GM19395 (cell line): Measurements from ENCODE around the gene BNC2.

Experiments used
- ATAC-seq: cut with Tn5 transposase; IDR thresholded peaks from one replicate; pipeline ENCODE4 v1.9.1; 2021; ENCODE audit warnings: mild to moderate bottlenecking, moderate library complexity; ENCODE audit not compliant: unreplicated experiment

Gene BNC2

DNA sequence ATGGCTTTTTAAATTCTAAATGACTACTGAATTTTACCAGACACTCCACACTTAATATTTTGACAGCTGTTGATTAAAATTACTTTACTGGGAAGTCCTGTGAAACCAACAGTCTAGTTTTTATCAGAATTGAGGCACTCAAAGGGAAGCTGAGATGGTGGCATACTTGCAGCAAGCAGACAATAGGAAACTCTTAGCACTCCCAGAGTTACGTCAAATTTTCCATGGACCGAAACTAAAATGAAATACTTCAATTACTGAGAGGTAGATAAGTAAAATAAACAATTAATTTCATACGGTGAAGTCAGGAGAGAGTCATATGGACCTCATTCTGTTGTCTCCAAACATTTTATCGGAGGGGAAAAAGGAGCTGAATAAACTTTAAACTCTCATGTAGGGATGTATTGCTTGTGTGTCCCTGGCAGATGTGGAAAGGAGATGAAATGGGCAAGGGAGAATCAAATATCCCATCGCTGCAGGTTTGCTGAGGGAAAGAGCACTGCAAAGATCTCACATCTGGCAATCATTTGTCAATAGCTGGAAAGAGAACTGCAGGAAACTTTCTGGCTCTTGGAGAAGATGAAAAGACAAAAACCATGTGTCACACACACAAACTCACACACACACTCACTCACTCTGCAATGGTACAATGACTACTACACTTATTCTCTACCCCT lies 189.4 kb downstream of the BNC2 start:
- no peak for ATAC-seq

DNA sequence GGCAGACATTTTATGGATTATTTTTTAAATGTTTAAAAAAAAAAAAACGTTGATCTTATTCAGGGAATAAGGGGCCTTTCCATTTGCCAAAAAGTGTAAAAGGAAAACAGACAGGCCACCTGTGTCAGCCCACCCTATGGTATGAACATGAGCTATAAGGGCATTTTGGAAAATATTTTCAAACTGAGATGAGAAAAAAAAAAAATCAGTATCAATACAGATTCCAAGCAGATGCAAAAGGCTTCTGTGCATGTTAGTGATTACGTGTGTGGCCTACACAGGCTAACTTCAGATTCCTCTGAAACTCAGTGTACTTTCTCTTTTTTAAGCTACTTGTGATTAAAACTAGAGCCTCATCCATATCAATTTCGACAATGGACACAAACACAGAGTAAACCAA lies 189.9 kb downstream of the BNC2 start:
- ATAC-seq: no peak

DNA sequence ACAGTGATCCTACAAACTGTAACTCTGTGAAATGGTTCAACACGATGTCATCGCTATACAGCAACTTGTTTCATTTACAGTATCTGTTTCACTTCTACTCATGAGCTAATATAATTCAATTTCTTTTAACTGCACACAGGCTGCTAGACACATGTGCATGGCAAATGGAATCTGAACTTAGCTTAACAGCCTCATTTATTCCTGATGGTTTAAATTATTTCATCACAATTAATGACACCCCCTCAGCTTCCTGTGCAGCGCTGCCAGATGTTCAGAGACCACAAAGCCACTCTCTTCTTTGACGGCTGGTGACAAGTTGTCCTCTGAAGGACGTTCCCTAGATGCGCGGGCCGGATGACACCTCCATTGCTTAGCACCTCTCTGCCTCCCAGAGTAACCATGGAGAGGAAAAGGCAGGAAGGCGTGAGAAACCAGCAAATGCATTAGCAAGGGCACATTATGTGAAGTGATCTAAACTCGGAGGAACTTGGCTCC lies 191.1 kb downstream of the BNC2 start:
- no peak for ATAC-seq

DNA sequence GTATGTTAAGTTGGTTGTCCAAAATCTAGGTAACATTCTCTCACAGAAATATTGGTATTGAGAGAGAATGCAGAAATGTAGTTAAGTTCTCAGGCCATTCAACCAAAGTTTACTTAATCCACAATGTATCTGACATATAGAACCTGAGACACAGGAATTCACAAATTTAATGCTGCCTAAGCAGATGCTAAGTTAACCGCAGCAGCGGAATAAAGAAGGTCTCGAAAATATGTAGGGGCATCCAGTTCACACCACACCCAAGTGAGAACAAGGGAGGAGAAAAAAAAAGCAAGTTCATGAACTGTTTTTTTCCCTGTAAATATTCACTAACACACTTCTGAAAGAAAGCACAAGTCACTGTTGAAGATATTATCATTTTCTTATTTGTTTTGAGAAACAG lies 194.0 kb downstream of the BNC2 start:
- no peak for ATAC-seq

DNA sequence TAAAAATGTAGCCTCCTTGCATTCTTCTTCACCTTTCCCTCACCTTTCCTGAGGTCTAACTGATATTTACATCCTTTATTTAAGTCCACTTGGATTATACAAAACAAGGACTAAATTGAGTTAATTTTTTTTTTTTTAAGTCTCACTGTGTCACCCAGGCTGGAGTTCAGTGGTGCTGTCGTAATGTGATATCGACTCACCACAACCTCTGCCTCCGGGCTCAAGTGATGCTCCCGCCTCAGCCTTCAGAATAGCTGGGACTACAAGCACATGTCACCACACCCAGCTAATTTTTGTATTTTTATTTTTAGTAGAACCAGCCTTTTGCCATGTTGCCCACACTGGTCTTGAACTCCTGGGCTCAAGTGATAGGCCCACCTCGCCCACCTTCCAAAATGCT lies 195.3 kb downstream of the BNC2 start:
- ATAC-seq: no peak

DNA sequence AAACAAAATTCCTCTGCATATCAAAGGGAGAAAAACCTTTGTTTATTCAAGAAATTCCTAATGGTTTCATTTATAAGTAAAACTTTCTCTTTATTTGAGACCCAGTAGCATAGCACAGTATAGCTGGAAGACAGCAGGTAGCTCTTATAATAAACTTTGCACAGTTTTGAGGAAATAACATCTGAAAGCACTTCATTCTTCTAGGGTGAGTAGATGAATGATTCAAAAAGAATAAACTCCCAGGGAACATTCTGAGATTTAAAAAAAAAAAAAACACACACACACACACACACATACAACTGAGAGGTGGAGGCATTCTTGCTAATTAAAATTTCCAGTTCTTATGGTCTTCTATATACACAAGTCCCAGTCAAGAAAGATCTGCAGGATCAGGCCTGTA lies 197.3 kb downstream of the BNC2 start:
- ATAC-seq: no peak

DNA sequence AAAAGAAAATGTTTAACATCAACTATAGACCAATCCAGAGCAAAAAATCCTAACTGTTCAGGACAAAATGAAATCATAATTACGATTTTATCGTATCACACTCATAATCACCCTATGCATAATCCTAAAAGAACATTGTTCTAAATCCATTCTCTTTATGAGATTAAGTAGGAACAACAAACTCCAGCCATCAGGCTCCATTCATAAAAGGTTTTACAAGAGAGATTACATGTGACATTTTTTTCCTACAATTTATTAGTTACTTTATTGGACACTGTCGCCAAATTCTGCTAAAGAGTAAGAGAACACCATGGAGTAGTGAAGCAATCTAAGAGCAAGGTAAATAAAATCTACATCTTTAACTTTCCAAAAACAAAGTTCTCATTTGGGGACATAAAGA lies 198.0 kb downstream of the BNC2 start:
- ATAC-seq: no peak

DNA sequence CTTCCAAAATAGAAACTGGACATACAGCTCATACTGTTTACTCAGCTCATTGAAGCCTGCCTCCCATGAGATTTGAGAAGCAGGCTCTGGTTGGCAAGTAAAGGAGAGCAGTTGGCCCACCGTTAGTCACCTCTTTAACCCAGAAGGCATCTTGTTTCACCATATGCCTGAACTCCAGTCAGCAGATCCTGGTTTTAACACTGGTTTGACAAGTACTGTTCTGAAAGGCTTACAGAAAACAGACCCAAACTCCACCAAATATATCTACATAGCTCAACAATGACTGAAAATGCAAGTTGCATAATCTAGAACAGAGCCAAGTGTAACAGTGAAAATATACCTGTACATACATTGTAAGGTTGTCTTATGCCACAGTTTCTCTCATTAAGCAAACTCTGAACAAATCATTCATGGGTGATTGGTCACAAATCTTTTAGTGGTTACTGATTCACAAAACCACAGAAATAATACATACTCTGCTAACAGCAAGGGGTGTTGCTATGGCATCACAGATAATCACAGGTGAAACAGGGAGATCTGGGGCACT lies 198.8 kb downstream of the BNC2 start:
- no peak for ATAC-seq

DNA sequence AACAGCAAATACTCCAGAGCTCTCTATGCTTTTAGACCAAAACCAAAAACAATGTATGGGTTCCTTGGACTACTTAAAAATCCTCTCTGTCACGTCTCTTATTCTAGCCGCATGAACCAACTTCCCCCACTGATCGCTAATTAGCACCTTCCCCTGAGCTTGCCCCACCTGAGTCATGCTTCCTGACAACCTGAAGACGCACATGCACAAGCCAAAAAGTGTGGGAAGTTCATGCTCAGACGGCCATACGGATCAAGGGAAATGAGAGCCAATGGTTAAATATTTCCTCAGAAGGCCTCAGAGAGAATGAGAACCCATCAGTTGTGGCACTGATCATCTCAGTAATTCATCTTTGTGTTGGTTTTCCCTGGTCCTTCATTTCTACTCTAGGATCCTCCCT lies 199.7 kb downstream of the BNC2 start:
- no peak for ATAC-seq

DNA sequence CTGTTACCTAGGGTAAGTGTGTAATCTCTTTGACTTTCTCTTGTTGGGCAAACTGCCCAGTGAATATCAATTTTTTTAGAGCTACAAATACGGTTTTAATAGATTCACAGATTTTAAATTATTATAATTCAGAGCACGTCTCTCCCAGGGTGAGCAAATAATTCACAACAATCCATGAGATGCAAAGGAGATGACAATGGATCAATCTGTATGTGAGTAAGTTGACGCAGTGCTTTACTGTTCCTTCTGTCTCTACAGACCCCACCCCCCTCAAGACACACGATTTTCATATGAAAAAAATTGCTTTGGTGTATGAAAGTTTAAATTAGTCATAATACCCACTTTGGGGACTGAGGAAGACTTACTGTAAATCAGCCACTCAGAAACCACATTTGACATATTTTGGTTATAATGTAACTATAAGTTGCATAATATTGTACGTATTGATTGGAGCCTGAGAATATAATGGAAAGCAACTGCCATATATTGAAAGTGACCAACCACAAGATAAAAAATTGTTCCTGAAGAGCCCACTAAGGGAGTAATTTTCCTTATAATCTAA lies 201.7 kb downstream of the BNC2 start:
- ATAC-seq: no peak

DNA sequence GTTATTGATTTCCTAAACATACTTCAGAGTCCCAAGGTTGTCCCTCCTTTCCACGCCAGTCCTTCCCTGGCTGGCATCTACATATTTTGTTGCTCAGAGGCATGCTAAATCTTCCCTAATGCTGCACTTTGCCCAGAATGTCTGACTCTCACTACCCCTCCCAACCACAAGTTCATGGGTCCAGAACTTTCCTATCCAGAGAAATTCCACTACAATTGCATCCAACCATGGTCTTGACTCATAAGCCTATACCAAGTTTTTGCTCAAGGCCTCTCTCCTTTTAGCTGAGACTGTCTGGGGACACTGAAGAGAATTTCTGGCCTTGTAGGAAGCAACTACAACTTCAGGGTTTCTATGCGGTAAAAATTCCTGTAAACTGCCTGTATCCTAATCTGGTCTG lies 206.3 kb downstream of the BNC2 start:
- ATAC-seq: no peak

DNA sequence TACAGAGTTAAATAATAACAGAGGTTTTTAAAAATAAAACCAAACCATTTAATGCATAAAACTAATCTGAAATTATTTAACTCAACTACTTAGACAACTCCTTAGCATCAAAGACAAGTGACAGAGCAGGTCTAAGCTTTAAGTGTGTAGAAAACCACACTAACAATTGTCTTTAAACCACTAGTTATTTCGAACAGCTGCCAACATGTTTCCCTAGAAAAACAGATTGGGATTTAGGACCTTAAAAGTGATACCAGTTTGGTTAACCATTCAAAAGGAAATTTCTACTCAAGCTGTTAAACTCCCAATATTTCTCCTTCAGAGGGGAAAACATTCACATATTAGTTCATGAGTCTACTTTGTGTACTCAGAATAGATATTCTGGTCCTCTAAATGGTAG lies 208.7 kb downstream of the BNC2 start:
- no peak for ATAC-seq

DNA sequence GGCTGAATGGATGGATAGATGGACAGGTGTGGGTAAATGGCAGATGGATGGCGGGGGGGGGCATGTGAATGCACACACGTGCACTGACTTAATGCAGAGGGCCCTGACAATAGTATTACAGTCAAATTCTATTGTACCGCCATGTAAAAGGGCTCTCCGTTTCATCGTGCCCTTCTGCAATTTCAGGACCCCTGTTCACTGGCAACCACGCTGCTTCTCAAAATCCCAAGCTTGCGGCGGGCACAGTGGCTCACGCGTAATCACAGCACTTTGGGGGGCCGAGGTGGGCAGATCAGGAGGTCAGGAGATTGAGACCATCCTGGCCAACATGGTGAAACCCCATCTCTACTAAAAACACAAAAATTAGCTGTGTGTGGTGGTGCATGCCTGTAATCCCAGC lies 211.4 kb downstream of the BNC2 start:
- ATAC-seq: no peak

DNA sequence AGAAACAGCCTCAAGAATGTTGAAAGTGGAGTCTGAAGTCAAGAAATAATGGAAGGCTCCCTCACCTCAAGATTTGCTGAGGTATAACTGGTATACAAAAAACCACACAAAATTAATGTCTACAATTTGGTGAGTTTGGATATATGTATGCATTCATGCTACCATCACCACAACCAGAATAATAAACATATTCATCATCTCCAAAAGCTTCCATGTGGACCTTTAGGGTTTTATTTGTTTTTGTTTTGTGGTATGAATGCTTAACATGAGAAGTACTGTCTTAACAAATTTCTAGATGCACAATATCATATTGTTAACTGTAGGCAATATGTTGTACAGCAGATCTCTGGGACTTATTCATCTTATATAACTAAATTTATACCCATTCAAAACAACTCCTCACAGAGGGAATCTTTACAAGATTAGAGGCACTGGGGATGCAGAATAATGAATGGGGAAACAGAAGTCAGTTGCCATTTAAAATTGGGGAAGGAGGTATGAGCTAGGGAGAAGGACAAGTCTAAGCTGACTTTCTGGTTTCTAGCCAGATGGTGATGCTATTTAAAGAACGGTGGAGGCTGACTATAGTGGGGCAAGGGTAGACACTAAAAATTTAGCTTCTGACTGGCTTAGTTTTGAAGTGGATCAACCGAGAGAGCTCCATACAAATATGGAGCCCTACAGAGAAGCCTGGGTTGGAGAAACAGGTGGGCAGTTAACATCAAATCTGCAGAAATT lies 213.9 kb downstream of the BNC2 start:
- no peak for ATAC-seq

DNA sequence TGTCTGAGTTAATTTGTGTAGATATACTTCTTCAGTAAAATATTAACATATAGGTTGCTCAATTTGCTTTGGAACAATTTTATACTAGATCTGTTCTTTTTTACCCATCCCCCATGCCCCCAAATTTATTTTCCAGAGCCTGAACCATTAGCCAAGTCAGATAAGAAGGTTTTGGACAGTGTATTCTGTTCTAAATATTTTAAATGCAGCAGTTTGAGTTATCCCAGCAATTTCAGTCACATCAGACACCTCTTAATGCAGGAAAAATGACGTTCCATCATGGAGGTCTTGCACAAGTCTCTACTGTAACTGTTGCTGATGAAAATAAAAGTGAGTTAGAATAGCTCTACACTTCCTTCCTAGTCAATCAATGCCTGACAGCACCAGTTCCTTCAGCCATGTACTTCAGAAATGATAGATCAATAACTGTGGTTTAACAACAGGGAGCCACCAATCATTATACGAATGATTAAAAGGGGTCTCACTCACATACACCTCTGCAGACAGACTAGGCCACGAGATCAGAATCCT lies 215.8 kb downstream of the BNC2 start:
- ATAC-seq: no peak

DNA sequence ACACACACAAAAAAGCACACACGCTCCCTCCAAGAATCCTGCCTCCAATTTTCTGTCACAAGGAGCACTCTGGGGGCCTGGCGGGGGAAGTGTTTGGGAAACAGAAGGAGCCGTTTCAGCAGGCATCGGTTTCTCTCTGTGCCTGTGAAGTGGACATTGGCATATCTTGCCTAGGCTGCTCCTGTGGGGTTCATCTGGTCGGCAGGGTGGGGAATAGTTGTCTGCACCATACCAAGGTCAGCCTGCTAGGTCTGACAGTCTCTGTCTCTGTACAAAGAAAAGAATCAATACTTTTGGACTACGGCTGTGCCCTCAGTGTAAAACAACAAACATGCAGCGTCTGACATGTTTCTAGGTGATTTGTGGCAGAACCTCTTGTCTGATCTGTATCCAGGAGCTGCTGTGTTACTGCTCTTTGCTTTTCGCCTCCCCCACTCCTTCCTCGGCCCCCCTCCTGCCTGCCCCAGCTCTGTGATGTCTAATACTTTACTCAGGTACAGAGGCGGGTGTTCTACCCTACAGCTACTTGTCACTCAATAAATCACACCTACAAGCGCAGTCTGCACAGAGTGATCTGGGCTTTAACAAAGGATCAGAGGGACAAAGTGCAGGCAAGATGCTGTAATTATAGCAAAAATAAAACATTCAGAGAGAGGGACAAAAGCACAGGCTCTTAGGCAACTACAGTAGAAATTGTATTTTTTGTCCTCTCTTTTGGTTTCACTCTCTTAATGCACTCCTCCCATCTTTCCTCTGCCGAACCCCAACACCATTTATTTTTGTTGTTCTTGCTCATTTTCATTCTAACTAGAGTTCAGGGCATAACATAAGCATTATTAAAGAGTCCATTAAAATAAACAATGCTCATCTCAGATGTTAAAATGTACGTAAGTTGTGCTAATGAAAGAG lies 216.7 kb downstream of the BNC2 start:
- ATAC-seq: no peak

DNA sequence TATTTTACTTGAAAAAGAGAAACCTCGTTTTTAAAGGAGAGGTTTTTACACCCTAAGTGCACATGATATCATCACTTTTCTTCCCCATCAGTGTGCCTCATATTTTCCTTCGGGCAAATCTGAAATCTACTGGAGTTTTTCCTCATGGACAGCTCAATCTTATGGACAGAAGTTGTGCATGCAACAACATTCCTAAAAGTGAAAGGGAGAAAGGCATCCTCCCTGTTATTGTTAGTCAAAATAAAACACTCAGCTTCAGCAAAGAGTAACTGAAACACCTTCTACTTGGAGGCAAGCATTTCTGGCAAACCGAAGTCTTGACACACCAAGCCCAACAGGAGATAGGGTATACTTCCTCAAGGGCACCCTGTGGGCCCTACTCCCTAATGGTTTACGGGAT lies 217.9 kb downstream of the BNC2 start:
- no peak for ATAC-seq

DNA sequence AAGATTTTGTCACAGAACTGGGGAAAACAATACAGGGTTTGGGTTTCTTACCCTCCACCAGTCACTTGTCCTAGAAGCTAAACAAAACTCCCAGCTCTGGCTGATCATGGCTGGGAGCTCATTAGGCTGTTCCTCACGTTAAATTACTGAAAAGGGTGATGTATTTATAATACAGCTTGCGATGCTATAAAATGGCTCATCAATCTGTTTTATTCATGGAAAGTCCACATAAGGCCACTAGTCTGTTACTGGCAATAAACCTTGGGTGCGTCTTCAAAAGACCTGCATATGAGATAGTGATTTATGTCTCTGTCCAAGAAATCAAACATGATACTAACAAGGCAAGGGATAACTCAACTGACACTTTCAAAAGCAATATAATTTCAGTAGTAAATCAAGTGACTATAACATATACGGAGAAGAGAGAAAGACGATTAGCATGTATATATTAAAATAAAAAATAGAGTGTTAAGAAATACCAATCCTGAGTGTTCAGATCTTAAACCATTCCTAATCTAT lies 219.0 kb downstream of the BNC2 start:
- no peak for ATAC-seq

DNA sequence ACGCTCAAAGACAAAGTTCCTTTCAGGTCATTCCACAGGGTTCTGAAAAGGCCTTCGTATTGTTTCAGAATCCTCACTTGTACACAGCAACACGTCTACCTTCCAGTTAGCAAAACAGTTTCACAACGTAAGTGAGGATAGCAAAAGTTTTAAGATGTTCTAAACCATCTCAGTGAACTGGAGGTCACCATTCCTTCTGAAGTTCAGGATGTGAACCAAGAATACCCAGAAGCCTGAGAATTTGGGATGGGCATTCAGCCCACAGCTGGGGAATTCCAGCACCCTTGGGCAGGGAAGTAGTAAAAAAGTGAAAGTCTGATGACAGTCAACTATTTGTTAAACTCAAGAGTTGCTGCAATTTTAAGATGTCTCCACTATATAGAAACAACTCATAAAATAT lies 224.5 kb downstream of the BNC2 start:
- ATAC-seq: no peak

DNA sequence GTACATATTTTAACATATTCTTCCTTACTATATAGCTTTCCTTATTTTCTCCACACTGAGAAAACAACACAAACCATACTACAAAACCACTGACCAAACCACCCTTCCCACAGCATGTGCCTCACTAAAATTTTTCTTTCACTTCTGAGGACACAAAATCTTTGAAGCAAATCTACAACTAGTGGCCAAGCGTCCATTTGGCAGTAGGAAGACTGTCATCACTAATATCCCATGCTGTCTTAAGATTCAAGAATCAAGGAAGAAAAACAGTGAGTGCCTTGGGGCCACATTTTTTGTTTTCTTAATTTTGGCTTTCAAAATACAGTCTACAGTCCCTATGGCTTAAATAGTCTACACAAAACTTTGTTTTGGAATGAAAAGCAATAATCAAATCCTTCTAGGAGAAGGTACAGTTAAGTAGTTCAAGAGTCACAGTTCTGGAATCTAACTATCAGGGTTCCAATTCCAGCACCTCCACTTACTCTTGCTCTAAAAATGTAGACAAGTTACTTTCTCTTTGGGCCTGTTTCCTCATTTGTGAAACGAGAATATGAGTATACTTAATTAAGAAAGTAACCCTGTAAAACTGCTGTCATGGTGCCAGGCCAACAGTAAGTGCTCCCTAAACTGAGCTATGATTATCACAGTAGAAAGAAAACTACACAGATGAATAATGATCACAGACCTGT lies 227.9 kb downstream of the BNC2 start:
- ATAC-seq: no peak
